NCI-H460 (cell line): Measurements from ENCODE around the gene KCNH8. TPM values are rescaled to one million over a fixed set of nuclear protein-coding genes. Genes with fewer than 3 reads are reported as not detected.

Experiments used
- DNase-seq: peaks from one replicate; pipeline ENCODE4 v3.0.0-alpha.2; 2016; ENCODE audit warnings: low read depth; ENCODE audit errors: extremely low read depth
- small RNA-seq, 2 experiments: library from RNA; depleted of rRNA; stranded (forward); fragments of <200 nt; gene quantifications; one replicate each; pipeline ENCODE3, GENCODE V24; 2014
- total RNA-seq: library from RNA; depleted of rRNA; stranded (reverse); fragments of >200 nt; shearing (Covaris generic); gene quantifications from 2 replicates; pipeline ENCODE4 v1.2.3, GENCODE V29; 2014

The KCNH8 gene
- total RNA-seq, 1 experiment from 2014 or later = not detected

DNA sequence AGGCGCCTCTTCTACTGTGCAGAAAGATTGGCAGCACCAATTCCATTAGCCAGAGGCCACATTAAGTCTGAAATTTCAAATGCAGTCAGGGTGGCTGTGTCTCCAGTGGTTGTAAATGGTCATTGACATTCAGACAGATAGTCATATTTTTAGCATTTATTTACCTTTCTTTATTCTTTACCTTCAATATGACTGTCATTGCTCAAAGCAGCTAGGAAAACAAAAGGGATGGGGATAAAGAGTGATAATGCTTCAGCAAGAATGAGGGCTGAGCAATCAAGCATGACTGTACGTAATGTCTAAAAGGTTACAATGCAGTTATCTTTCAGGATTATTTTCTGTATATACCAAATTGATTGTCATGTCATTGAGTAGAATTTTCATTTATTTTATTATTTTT lies 425.3 kb downstream of the KCNH8 start:
- no peak for DNase-seq

- no peak for DNase-seq
Measured at GRCh38 chr3:19574268-19574667, 426.0 kb downstream of the KCNH8 start.

DNA sequence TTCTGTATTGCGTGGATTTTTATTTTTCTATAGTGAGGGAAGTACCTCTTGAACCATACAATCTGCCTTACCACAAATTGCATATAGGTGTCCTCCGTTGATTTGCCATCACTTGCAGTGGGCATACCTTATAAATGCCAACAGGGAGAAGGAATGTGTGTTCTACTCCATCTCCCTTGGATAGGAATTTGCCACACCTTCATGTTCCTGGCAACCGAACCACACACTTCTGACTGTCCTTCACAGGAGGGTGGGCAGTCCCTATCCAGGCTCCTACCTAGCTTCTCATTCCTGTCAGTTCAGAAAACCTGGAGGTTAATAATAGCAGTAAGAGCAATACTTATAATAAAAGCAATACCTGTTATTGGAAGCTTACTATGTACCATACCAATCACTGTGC lies 428.0 kb downstream of the KCNH8 start:
- no peak for DNase-seq

Small RNA genes within 50 kb of the gene (small RNA-seq; reads per million reads assigned to genes)
- gene MIR4791 = 0 to 0.02 reads per million in 2 experiments
